Keratinocyte (primary cell): ENCODE results near the gene AFDN.

ENCODE experiments used
- CTCF ChIP-seq, 3 experiments: IDR thresholded peaks in 1 of 3; conservative IDR thresholded peaks in 1 of 3; optimal IDR thresholded peaks in 1 of 3; 2 replicates in 2 of 3; 3 replicates in 1 of 3; pipeline versions ENCODE3 to v1.5.1; 2011; ENCODE audit warnings: low read length in 3 of 3, mild to moderate bottlenecking in 3 of 3, moderate library complexity in 2 of 3, control low read depth in 1 of 3, inconsistent platforms in 1 of 3; ENCODE audit not compliant: insufficient read depth in 2 of 3; ENCODE audit errors: extremely low read depth in 1 of 3
- EZH2 ChIP-seq: IDR thresholded peaks from one replicate; pipeline ENCODE4 v1.6.1; 2012; ENCODE audit warnings: inconsistent platforms, mild to moderate bottlenecking, low read length, moderate library complexity

DNA sequence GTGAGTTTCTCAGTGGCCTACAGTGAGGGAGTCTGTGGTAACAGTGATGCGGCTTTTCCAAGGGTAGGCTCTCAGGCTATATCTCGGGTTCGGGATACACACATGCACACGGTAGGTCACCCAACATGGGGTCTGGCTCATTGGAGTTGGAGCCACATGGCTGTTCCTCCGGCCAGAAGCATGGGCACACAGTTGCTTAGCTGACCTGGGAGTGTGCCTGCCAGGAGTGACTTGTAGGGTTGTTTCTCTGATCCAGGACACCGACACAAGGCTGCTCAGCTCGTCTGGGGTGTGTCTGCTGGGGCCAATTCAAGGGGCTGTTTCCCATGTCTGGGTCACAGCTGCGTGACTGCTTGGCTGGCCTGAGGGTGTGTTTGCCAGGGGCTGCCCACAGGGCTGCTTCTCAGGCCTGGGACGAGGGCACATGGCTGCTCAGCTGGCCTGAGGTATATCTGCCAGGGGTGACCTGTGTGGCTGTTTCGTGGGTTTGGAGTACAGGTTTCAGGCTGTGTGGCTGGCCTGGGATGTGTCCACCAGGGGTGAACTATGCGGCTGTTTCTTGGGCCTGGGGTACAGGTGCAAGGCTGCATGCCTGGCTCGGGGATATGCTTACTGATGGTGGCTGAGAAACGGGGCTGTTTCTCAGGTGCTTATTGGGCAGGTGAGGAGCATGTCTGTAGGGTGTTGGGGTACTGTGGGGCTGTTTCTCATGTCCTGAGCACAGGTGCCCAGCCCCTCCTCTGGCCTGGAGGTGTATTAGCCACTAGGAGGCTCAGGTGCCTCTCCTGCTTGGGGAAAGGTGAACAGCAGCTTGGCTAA lies 185.9 kb downstream of the AFDN start:
- TF ChIP-seq CTCF (optimal IDR thresholded peaks at IDR 0.05 in 1 of 3, IDR thresholded peaks at IDR 0.05 in 1 of 3, conservative IDR thresholded peaks at IDR 0.05 in 1 of 3; ENCODE audit: extremely low read depth in 1 of 3, insufficient read depth in 2 of 3, low read length in 3 of 3) (no peak), EZH2 (no peak)
